Transverse colon (tissue), 4 donors: ENCODE results near the gene PTPRA.

Experiments used
- EP300 ChIP-seq: sonication (generic); formaldehyde crosslinking; IDR thresholded peaks from one replicate; pipeline ENCODE4 v1.6.1; 2017; ENCODE audit warnings: antibody characterized with exemption, low read depth
- POLR2A ChIP-seq: fragments of 450-650 bp; IDR thresholded peaks from one replicate; pipeline ENCODE4 v1.6.1; 2016; ENCODE audit warnings: antibody characterized with exemption, mild to moderate bottlenecking, moderate library complexity
- POLR2AphosphoS5 ChIP-seq, 3 donors: sonication (generic); formaldehyde crosslinking; IDR thresholded peaks; one replicate each; pipeline ENCODE4 v1.6.1; 2016; ENCODE audit warnings: antibody characterized with exemption in 3 of 3
- TF ChIP-seq, protein P1 (sequence below), 5 experiments: fragments of 200-600 bp in 3 of 5; fragments of 450-650 bp in 2 of 5; sonication (generic) in 3 of 5; IDR thresholded peaks; 1 replicate in 2 of 5; 2 replicates in 3 of 5; pipeline ENCODE4 v1.5.1; 2016 to 2017; ENCODE audit warnings: antibody characterized with exemption in 5 of 5, inconsistent platforms in 3 of 5, mild to moderate bottlenecking in 2 of 5, moderate library complexity in 1 of 5

DNA sequence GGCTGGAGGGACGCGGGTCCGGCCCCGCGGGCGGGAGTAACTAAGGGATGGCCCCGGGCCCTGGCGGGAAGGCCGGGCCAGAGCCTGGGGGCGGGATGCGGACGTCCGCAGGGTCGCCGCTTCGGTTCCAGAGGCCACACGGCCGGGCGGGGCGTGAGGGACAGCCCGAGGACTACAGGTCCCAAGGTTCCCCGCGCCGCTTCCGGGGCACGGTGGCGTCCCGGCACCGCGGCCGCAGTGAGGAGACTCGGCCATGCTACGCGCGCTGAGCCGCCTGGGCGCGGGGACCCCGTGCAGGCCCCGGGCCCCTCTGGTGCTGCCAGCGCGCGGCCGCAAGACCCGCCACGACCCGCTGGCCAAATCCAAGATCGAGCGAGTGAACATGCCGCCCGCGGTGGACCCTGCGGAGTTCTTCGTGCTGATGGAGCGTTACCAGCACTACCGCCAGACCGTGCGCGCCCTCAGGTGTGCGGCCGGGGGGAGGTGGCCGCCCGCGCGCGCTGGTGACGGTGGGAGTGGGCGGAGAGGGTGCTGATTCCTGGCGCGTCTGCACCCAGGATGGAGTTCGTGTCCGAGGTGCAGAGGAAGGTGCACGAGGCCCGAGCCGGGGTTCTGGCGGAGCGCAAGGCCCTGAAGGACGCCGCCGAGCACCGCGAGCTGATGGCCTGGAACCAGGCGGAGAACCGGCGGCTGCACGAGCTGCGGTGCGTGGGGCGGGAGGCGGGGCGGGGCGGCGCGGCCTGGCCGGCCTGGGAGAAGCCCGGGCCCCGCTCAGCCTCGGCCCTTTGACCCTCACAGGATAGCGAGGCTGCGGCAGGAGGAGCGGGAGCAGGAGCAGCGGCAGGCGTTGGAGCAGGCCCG, 172.8 kb downstream of the PTPRA start, which contains the start of gene MRPS26:
- TF ChIP-seq POLR2AphosphoS5 (IDR thresholded peaks at IDR 0.05) (peak; percentile 54 to 86 (median 85)), POLR2A (peak; percentile 65), EP300 (no peak)
- TF ChIP-seq, protein P1, sequence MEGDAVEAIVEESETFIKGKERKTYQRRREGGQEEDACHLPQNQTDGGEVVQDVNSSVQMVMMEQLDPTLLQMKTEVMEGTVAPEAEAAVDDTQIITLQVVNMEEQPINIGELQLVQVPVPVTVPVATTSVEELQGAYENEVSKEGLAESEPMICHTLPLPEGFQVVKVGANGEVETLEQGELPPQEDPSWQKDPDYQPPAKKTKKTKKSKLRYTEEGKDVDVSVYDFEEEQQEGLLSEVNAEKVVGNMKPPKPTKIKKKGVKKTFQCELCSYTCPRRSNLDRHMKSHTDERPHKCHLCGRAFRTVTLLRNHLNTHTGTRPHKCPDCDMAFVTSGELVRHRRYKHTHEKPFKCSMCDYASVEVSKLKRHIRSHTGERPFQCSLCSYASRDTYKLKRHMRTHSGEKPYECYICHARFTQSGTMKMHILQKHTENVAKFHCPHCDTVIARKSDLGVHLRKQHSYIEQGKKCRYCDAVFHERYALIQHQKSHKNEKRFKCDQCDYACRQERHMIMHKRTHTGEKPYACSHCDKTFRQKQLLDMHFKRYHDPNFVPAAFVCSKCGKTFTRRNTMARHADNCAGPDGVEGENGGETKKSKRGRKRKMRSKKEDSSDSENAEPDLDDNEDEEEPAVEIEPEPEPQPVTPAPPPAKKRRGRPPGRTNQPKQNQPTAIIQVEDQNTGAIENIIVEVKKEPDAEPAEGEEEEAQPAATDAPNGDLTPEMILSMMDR (IDR thresholded peaks at IDR 0.05) = no peak
